HG03558 (cell line): ENCODE data around the gene ARHGDIA.

Experiments used
- ATAC-seq: cut with Tn5 transposase; IDR thresholded peaks from one replicate; pipeline ENCODE4 v1.9.1; 2021; ENCODE audit warnings: moderate number of reproducible peaks; ENCODE audit not compliant: unreplicated experiment; ENCODE audit errors: extremely low read depth

ARHGDIA gene

DNA sequence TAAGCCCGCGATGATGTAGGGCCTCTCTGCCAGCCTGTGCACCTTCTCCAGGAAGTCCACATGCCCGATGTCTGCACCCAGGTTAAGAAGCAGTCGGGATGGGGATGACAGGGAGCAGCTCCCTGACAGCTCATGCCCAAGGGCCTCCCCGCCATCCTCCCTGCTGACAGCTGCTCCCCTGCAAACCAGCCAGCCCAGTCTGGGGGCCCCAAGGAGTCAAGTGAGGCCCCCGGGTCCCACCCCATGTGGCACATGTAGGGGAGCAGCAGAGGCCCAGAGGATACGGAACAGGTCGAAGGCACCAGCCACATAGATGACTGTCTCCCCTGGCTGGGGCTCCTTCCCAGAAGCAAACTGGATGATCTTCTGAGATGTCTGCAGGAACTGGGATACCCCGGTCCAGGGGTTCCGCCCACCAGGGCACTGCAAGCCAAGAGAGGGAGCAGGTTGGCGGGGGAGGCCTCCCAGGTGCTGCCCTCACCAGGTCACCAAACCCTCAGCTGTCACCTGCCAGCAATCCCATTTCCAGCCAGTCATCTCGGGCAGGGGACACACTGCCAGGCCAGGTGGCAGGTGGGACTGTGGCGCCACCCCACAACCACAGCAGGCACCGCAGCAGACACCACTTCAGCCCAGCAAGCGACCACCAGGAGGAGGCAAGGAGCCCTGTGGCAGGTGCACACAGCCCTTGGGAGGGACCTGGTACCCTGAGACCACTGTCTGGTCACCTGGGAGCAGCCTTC is 35.5 kb upstream of the ARHGDIA start:
- no peak for ATAC-seq

- no peak for ATAC-seq
Observed at GRCh38 chr17:81905993-81906392, 34.9 kb upstream of the ARHGDIA start.

DNA sequence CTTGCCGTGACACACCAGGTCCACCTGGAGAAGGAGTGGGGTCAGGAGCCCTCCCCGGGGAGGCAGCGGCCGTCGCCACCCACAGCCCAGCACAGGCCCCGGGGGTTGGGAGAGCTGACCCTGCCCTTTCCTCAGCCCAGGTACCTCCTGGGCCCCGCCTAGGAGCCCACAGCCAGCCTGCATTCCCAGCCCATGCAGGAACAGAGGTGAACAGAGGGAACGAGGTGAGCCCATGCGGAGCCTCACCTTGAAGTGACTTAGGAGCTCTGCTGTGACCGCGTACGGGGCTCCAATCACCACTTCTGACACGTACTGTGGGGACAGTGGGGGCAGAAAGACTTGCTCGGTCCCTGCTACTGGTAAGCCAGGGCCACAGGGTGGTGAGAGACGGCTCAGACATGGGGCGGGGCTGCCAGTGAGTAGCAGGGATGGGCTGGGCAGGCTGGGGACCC is 34.3 kb upstream of the ARHGDIA start:
- ATAC-seq: no peak

DNA sequence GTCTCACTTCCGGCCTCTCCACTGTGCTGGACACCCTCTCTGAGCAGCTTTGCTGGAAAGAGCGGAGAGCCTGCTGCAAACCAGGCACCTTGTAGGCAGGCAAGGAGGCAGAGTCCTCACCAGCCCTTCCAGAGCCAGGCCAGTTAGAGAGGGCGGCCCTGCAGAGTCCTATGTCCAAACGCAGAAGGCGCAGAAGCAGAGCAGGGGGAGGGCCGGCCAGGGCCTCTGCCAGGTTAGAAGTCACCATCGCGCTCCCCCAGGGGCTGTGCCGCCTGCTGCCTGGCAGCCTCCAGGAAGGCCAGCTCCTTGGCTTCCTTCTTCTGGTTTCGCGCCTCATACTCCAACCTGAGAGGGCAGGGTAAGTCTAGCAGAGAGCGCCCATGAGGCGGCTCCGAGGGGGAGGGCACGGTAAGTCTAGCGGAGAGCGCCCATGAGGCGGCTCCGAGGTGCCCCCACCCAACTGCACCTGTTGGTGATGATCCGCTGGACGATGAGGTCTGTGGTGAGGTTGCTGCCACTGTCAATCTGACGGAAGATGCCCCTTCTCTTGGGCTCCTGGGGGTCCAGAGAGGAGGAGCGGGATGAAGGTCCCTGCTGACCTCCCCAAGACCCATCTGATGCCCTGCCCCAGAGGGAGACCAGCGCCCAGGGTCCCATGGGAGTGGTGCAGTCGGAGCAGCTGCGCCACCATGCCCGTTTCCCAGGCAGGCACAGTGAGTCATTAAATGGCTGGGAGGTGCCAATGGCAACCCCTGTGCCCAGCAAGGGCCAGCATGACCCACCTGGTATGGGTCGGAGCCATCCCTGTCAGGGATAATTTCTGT is 33.7 kb upstream of the ARHGDIA start:
- no peak for ATAC-seq

GRCh38 chr17:81903896-81904599 is 32.9 kb upstream of the ARHGDIA start:
- no peak for ATAC-seq

DNA sequence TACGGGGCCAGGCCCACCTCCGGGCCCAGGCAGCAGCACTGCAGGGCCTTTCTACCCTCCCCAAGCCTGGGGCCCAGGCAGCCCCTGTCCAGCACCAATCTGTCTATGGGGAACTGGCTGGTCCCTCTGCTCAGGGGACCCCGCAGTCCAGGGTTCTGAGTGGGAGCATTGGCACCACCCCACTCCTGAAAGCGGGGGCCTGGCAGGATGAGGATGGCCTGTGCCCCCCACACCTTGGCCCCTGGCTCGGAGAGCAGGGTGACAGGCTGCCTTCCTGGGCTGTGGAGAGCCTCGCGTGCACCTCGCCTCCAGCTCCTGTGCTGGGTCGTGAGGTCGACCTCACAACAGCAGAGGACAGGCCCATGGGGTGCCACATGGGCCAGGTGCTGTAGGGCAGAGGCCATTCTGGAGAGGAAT is 32.3 kb upstream of the ARHGDIA start:
- no peak for ATAC-seq

DNA sequence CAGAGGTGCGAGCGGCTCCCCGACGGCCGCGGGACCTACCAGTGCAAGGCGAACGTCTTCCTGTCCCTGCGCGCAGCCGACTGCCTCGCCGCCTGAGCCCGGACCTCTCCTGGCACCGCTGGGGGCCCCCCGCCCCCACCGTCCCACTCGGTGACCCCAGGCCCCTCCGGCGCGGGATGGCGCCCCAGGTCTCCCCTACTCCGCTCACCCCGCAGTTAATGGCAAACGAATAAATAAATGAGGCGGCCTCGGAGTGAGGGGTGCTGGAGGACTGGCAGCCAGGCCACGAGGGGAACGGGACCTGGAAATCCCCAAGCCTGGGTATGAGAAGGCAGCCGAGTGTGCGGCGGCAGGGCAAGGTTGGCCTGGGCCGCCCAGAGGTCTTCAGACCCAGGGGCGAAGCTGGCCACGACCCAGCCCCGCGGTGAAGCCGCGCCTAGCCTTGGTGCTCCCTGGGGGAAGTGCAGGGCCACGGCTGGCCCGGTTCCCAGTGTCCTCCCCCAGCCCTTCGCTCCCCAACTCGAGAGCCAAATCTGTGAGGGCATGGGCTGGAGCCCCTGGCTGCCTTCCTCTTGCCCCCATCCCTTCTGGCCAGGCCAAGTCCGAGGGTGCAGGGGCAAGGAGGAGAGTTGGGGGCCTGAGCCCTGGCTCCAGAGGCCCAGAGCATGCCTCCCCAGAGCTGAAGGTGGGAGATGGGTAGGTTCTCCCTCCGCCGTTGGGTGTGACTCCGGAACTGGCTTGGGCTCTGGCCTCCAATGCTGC is 31.7 kb upstream of the ARHGDIA start:
- no peak for ATAC-seq

- no peak for ATAC-seq
Observed at GRCh38 chr17:81902023-81902652, 31.0 kb upstream of the ARHGDIA start, which contains the start of gene NPB. NPB (plus strand) TSS chr17:81902238; CDS start chr17:81902278, 40 bp downstream.

DNA sequence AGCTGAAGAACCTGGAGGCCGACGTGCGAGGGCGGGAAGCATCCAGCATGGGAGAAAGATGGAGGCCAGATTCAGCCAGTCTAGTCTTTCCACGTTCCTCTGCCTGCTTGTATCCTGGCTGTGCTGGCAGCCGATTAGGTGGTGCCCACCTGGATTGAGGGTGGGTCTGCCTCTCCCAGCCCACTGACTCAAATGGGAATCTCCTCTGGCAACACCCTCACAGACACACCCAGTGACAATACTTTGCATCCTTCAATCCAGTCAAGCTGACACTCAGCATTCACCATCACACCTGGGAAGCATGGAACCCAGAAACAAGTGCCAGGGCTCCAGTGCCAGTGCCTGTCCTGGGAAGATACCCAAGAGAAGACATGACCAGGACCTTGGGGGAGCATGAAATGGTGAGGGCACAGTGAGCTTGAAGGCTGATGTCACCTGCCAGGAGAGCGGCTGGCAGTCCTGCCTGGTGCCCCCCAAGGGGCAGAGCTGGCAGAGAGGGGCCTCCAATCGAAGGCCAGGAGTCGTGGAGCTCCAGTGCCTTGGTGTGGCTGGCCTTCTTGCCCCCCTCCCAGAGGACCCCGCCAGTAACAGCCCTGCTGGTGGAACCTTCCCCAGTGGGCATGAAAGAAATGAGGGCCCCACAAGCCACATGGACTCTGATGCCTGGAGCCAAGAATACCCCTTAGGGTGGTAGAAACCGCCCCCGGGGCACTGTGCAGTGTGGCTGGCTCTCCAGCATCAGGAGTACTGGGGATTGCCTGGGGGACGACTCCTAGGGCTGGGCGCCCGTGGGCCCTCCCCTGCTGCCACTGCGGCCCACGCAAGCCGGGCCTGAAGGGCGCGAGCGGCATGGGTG is 30.3 kb upstream of the ARHGDIA start:
- no peak for ATAC-seq

GRCh38 chr17:81900181-81900820 is 29.2 kb upstream of the ARHGDIA start:
- ATAC-seq: no peak

- no peak for ATAC-seq
Observed at GRCh38 chr17:81899514-81900166, 28.5 kb upstream of the ARHGDIA start.

DNA sequence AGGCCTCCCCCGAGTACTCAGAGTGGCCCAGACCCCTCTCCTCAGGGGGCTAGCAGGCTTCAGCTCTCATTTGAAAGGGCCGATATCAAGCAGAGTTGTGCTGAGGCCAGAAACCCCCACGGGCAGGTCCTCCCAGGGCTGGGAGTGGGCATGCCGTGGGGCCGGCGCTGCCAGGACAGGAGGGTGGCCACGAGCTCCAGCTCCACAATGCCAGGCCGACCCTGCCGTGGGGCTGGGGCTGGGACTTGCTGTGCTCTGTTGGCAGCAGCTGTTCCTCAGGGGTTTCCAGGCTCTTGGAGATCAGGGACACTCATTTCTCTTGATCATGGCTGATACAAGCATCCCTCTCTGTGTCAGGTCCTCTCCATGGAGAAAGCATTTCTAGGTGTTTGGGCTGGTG is 27.7 kb upstream of the ARHGDIA start:
- no peak for ATAC-seq

GRCh38 chr17:81898029-81898866 is 27.1 kb upstream of the ARHGDIA start:
- ATAC-seq: no peak

DNA sequence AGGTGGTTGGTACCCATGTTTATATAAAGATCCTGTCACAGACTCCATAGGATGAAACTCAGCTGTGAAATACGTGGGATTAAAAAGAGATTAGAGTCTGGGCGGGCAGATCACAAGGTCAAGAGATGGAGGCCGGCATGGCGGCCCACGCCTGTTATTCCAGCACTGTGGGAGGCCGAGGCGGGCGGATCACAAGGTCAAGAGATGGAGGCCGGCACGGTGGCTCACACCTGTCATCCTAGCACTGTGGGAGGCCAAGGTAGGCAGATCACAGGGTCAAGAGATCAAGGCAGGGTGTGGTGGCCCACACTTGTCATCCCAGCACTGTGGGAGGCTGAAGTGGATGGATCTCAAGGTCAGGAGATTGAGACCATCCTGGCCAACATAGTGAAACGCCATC is 24.3 kb upstream of the ARHGDIA start:
- ATAC-seq: no peak

- peak; percentile 9 for ATAC-seq
Observed at GRCh38 chr17:81891303-81891552, 20.1 kb upstream of the ARHGDIA start.

GRCh38 chr17:81890447-81891302 is 19.5 kb upstream of the ARHGDIA start:
- ATAC-seq: no peak
